C4-2B (cell line): Measurements from ENCODE around the gene SLC1A2.

ENCODE experiments used
- CTCF ChIP-seq: fragments of 450-650 bp; conservative IDR thresholded peaks from 2 replicates; pipeline ENCODE4 v1.5.1; 2017; ENCODE audit warnings: mild to moderate bottlenecking
- ZFX ChIP-seq: fragments of 450-650 bp; IDR thresholded peaks from 2 replicates; pipeline ENCODE4 v1.6.1; 2017

GRCh38 chr11:35418282-35419183, 825 bp downstream of the SLC1A2 start:
- TF ChIP-seq CTCF, result no peak
- no peak for TF ChIP-seq ZFX
